IMR-90 (cell line): ENCODE data around the gene CIROP. TPM values are rescaled to one million over a fixed set of nuclear protein-coding genes. Genes with fewer than 3 reads are reported as not detected.

ENCODE experiments used
- ATAC-seq: fragments of 200-7000 bp; cut with Tn5 transposase; 2 replicates; pipeline ENCODE4 v1.9.1; 2020; ENCODE audit warnings: low read depth, mild to moderate bottlenecking, moderate library complexity
- BruUV-seq: library from RNA; stranded (reverse); fragments of 400-500 nt; replicated peaks from 2 replicates; lab custom pipeline; 2021; lab: Mats Ljungman, UMichigan
- CTCF ChIA-PET: fragments of 300-600 bp; formaldehyde crosslinking; extraction: SDS; loops from one replicate; lab custom pipeline; 2021; ENCODE audit warnings: antibody characterized with exemption; lab: Yijun Ruan, JAX
- POLR2A ChIA-PET: fragments of 300-600 bp; sonication (Branson Sonifier 250); formaldehyde crosslinking; loops from one replicate; lab custom pipeline; 2022; ENCODE audit warnings: antibody characterized with exemption; ENCODE audit not compliant: unreplicated experiment; lab: Charles Lee
- DNase-seq: peaks from one replicate; pipeline ENCODE4 v3.0.0; 2013
- H2AFZ ChIP-seq: replicated peaks from 2 replicates; pipeline ENCODE3; 2013; ENCODE audit warnings: low read length, mild to moderate bottlenecking; ENCODE audit not compliant: poor library complexity
- H2AK5ac ChIP-seq: 2 replicates; pipeline ENCODE4 v1.6.1; 2013; ENCODE audit warnings: low read depth, low read length, inconsistent platforms
- H2AK9ac ChIP-seq: replicated peaks from 2 replicates; pipeline ENCODE3; 2013; ENCODE audit warnings: mild to moderate bottlenecking, low read depth, low read length, moderate library complexity; ENCODE audit not compliant: poor library complexity
- H2BK120ac ChIP-seq: 2 replicates; pipeline ENCODE4 v1.6.1; 2013; ENCODE audit warnings: low read depth, low read length, inconsistent platforms
- H2BK15ac ChIP-seq: 3 replicates; pipeline ENCODE4 v1.6.1; 2013; ENCODE audit warnings: low read depth, low read length, inconsistent platforms
- H2BK20ac ChIP-seq: 2 replicates; pipeline ENCODE4 v1.6.1; 2013; ENCODE audit warnings: low read depth, mild to moderate bottlenecking, inconsistent platforms, low read length, moderate library complexity
- H2BK5ac ChIP-seq: 2 replicates; pipeline ENCODE4 v1.6.1; 2013; ENCODE audit warnings: mild to moderate bottlenecking, low read depth, low read length, inconsistent platforms; ENCODE audit not compliant: poor library complexity, severe bottlenecking
- H3K14ac ChIP-seq: replicated peaks from 2 replicates; pipeline ENCODE4 v1.6.1; 2013; ENCODE audit warnings: low read depth, low read length, inconsistent platforms
- H3K18ac ChIP-seq: 2 replicates; pipeline ENCODE4 v1.6.1; 2013; ENCODE audit warnings: low read depth, low read length, control low read depth
- H3K23ac ChIP-seq: 2 replicates; pipeline ENCODE4 v1.6.1; 2013; ENCODE audit warnings: low read depth, low read length, inconsistent platforms
- H3K27ac ChIP-seq: 2 replicates; pipeline ENCODE4 v1.5.1; 2013; ENCODE audit warnings: mild to moderate bottlenecking, control low read depth, low read length; ENCODE audit not compliant: insufficient read depth
- H3K27me3 ChIP-seq: 2 replicates; pipeline ENCODE4 v1.6.1; 2013; ENCODE audit warnings: low read length; ENCODE audit not compliant: control insufficient read depth, insufficient read depth
- H3K36me3 ChIP-seq: 2 replicates; pipeline ENCODE4 v1.6.1; 2013; ENCODE audit warnings: low read length, mixed read lengths; ENCODE audit not compliant: control insufficient read depth, insufficient read depth
- H3K4ac ChIP-seq: 2 replicates; pipeline ENCODE4 v1.6.1; 2013; ENCODE audit warnings: low read depth, low read length, inconsistent platforms
- H3K4me1 ChIP-seq: 2 replicates; pipeline ENCODE4 v1.6.1; 2013; ENCODE audit warnings: low read length, mixed read lengths; ENCODE audit not compliant: control insufficient read depth, insufficient read depth
- H3K4me2 ChIP-seq: 2 replicates; pipeline ENCODE4 v1.6.1; 2013; ENCODE audit warnings: low read depth, mild to moderate bottlenecking, control low read depth, low read length, moderate library complexity
- H3K4me3 ChIP-seq: 2 replicates; pipeline ENCODE4 v1.5.1; 2013; ENCODE audit warnings: low read depth, mild to moderate bottlenecking, control low read depth, low read length, moderate library complexity; ENCODE audit not compliant: insufficient read depth
- H3K56ac ChIP-seq: 2 replicates; pipeline ENCODE4 v1.6.1; 2013; ENCODE audit warnings: low read length, inconsistent platforms; ENCODE audit not compliant: insufficient read depth; ENCODE audit errors: extremely low read depth
- H3K79me1 ChIP-seq, 2 experiments: 2 replicates each; pipeline ENCODE4 v1.6.1; 2013; ENCODE audit warnings: low read length in 2 of 2, inconsistent platforms in 1 of 2, low read depth in 1 of 2
- H3K9ac ChIP-seq: 2 replicates; pipeline ENCODE4 v1.6.1; 2013; ENCODE audit warnings: low read depth, low read length, control low read depth
- H3K9me1 ChIP-seq: 2 replicates; pipeline ENCODE4 v1.6.1; 2013; ENCODE audit warnings: low read length, inconsistent platforms; ENCODE audit not compliant: insufficient read depth
- H3K9me3 ChIP-seq: 2 replicates; pipeline ENCODE4 v1.6.1; 2013; ENCODE audit warnings: low read length; ENCODE audit not compliant: control insufficient read depth, insufficient read depth
- H4K20me1 ChIP-seq: 2 replicates; pipeline ENCODE4 v1.6.1; 2013; ENCODE audit warnings: low read length, inconsistent platforms; ENCODE audit not compliant: insufficient read depth
- H4K5ac ChIP-seq: 2 replicates; pipeline ENCODE4 v1.6.1; 2013; ENCODE audit warnings: mild to moderate bottlenecking, low read depth, low read length, control low read depth
- H4K8ac ChIP-seq, 2 experiments: 2 replicates each; pipeline ENCODE4 v1.6.1; 2013; ENCODE audit warnings: low read depth in 2 of 2, low read length in 2 of 2, control low read depth in 1 of 2, inconsistent platforms in 1 of 2
- H4K91ac ChIP-seq: 2 replicates; pipeline ENCODE4 v1.6.1; 2013; ENCODE audit warnings: low read depth, low read length, inconsistent platforms; ENCODE audit not compliant: insufficient read depth
- USF2 ChIP-seq: fragments of 150-350 bp; IDR thresholded peaks from 2 replicates; pipeline ENCODE4 v1.6.1; 2017; ENCODE audit warnings: mild to moderate bottlenecking, antibody characterized with exemption, low read length, low read depth
- WGBS, 2 experiments: methylation state at CpG; one replicate each; pipeline versions ENCODE4 v1.1.5 to v1.1.7; 2013; ENCODE audit warnings: missing lambda C conversion rate in 2 of 2; ENCODE audit not compliant: insufficient read length in 1 of 2; ENCODE audit errors: extremely low coverage in 2 of 2; 5-methylcytosine and 5-hydroxymethylcytosine counted together
- dilution Hi-C: fragments of 300-500 bp; cut with HindIII; formaldehyde crosslinking; loops from one replicate; pipeline ENCODE4 v1.14.3; 2018; ENCODE audit warnings: low sequenced_read_pairs; ENCODE audit not compliant: unreplicated experiment
- in situ Hi-C: fragments of 300-500 bp; cut with MboI; formaldehyde crosslinking; loops from 3 replicates; pipeline ENCODE4 v1.14.3; 2019; ENCODE audit warnings: low sequenced_read_pairs, inconsistent platforms, mixed read lengths
- intact Hi-C: fragments of 100-400 bp; cut with micrococcal nuclease; formaldehyde crosslinking; loops from 2 replicates; pipeline ENCODE4 v1.10.0; 2022
- polyA plus RNA-seq, 3 experiments: library from polyadenylated mRNA; depleted of rRNA; stranded (reverse); fragments of >200 nt; gene quantifications; 2 replicates each; pipeline ENCODE4 v1.2.3, GENCODE V29; 2012; ENCODE audit warnings: low replicate concordance in 1 of 3
- total RNA-seq: library from RNA; depleted of rRNA; stranded (reverse); fragments of >200 nt; gene quantifications from 2 replicates; pipeline ENCODE4 v1.2.3, GENCODE V29; 2012

The CIROP gene
- total and polyA plus RNA-seq, 2 of the 4 experiments (the other 2 are of a cell fraction): 0.31 to 0.36 TPM

GRCh38 chr14:23125011-23125410 lies 20.2 kb upstream of the CIROP start:
- no peak for DNase-seq
- in situ Hi-C loops: loop anchor here (5.0 kb wide), 1 partner anchor 57 kb away; the partner anchor contains the start of gene SLC7A8
- 100% methylated on average over 1 of the region's 3 CpGs; no CpG with 5 or more reads in 1 of the 2 experiments for WGBS, 2 experiments

More at GRCh38 chr14:23125011-23125410, 20.2 kb upstream of the CIROP start:
- Histone ChIP-seq H3K56ac (no peak overlapping the region), H4K91ac (no peak overlapping the region), H3K9me1 (no peaks in the 10 kb centered on the region), H3K14ac (no peak overlapping the region), H2AK9ac (no peak overlapping the region), H2BK20ac (no peak overlapping the region), H3K4ac (no peak overlapping the region), H2AK5ac (no peak overlapping the region), H2BK120ac (no peak overlapping the region), H2BK5ac (no peak overlapping the region), H2BK15ac (no peak overlapping the region), H4K8ac (no peak overlapping the region), H3K4me2 (no peak overlapping the region), H3K9me3 (no peaks in the 10 kb centered on the region), H3K18ac (no peak overlapping the region), H4K5ac (no peak overlapping the region), H3K27ac (no peak overlapping the region), H3K4me3 (no peak overlapping the region), H3K79me1 (no peaks in the 10 kb centered on the region), H3K9ac (no peak overlapping the region), H2AFZ (no peak overlapping the region), H3K36me3 (no peaks in the 10 kb centered on the region), H3K27me3 (peaks cover 19% of the 10 kb centered on the region), H3K4me1 (0 out of 2 replicates have a peak, but pooled peaks cover 3% of the 10 kb centered on the region), H3K23ac (no peak overlapping the region), H4K20me1 (no peaks in the 10 kb centered on the region)
- no TSS peak for BruUV-seq
- intact Hi-C loops: no loop called here
- no peak for ATAC-seq
- ChIA-PET POLR2A (no interaction called here), CTCF (interaction anchor here (0.9 kb wide), 2 partner anchors 59 to 62 kb away, joined by 3 to 4 read pairs; partner anchors contain the start of gene SLC7A8)
- dilution Hi-C loops: no loop called here
- TF ChIP-seq USF2: no peak
